Measurements from ENCODE around the gene MYO1D.
"Not testable (repeated sequence)": the region's sequence is repeated elsewhere in the genome, so short reads cannot be mapped to it uniquely, and the experiment has no call there.

MYO1D gene

DNA sequence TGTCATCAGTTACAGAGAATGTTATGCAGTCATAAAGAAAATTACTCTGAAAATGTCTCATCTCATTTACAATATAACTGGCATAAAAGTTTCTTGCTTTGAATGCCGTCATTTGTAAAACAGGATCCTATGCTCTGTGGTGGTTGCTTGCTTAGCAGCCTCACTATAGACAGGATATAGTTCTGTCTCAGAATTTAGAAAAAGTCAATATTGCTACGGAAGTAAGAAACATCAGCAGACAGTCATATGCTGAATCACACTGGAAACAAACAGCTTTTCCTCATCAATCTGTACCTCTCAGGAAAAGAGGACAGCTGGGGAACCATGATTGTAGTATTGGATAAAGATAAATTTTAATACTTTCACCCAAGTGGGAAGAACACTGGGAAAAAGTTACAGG is 105.5 kb downstream of the MYO1D start:
- no peak for DNase-seq

DNA sequence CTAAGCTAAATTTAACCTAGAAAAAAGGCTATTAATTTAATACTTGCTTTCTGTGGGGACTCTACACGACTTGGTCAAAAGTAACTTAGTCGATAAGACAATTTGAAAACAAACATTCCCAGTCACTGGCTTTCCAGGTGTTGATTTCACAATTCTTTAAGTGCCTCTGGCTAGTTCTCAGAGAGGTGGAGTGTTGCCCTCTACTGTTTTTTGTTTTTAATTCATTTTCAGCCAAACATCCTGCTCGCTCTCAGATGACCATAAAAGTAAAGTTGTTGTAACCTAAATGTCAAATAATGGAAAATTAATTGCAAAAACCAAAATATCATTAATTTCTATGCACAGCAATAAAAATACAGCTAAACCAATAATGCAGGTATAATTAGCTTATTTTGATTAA is 107.1 kb downstream of the MYO1D start:
- no peak for DNase-seq

DNA sequence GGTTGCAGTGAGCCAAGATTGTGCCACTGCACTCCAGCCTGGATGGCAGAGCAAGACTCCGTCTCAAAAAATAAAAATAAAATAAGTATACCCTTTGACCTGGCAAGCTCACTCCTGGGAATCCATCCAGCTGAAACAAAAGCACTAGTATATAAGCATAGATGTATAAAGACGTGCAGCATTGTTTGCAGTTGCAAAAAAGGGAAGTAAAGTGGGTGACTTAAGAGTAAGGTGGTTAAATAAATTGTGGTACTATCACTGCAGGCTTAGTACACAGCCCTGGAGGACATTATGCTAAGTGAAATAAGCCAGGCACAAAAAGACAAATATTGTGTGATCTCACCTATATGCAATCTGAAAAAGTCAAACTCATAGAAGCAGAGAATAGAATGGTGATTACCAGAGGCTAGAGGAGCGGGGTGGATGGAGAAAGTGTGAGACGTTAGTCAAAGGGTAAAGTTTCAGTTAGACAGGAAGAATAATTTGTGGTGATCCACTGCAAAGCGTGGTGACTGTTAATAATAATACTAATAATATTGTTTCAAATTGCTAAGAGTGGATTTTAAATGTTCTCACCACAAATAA is 113.0 kb downstream of the MYO1D start:
- DNase-seq = no peak

DNA sequence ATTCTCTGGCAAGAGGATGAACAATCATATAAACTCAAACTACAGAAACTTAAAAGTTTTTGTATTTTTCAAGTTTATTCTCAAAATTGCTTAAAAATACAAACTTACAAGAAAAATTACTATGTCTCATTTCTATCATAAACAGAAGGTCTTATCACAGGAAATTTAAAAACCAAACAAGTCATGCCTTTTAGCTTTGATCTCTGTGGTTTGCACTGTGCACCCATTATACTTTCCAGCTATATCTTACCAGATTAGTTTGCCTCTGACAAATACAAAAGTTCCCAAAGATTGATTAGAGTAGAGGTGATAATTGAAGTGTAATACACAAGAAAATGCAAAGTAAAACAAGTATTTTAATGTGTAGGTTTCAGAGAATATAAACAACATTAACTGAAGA is 117.4 kb downstream of the MYO1D start:
- DNase-seq = no peak

DNA sequence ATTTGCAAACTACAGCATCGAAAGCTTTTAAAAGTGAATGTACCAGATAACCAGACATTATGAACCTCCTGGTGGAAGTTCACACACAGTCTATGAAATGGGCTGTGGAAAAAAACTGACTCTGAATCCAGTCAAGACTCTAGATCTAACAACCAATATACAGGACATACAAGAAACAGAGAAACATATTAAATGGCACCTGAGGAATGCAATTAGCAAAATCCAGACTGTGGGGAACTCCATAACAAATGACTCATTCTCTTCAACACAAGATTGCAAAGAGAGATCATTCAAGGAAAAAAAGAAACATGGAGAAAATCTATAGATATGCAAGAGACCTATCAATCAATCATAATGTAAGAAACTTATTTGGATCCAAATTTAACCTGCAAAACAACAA is 119.0 kb downstream of the MYO1D start:
- no peak for DNase-seq

DNA sequence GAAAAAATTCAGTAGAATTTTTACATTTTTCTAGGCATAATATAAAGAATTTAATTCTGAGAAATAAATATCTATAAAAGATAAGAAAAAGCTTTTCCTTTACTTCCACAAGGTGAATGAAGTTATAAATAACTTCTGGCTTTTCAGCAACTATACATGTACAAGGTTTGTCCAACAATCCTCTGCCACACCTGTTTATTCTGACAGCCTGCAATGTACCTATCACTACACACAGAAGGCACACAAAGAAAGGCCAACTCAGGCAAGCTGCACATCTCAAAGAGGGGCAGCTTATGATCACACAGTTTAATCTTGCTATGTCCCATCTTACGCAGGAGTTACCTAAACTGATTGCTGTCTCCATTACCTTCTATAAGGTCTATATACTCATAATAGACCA is 120.2 kb downstream of the MYO1D start:
- no peak for DNase-seq

DNA sequence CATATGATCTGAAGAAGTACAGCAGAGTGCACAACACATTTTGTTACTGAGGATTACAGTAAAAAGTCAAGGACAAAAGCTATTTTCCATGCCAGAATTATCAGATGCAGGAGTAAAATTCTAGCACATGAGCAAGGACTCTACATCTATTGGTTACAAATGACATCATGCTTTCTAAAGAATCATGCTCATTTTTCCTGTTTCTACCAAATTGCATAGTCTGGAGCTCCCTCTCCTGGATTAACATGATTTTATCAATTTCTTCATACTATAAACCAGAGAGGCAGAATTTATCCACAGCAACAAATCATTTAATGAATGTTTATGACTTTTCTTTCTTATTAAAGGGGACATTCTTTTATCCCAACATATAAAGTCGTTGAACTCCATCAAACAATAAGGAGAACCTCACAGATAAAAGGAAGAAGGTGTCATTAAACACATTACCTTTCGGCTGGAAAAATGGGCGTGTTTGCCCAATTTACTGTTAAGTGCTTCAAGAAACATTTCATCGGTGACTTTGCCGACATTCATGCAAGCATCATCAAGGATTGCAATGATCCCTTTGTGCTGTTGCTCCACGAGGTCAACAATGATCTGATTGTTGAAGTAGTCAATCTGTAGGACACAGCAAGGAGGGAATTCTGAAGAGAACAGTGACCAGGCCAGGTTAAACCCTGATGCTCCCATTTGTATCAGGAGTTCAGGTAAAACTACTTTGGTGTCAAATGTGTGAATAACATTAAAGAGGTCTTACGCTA is 121.7 kb downstream of the MYO1D start:
- DNase-seq = no peak

DNA sequence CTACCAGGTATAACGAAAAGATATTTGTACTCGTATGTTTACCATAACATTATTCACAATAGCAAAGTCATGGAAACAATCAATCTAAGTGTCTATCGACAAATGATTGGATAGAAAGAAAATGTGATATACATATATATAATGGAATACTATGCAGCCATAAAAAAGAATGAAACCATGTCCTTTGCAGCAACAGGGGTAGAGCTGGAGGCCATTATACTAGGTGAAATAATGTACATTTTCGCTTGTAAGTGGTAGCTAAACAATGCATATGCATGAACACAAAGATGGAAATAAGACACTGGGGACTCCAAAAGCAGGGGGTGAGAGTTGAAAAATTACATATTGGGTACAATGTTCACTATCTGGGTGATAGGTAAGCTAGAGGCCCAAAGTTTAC is 124.0 kb downstream of the MYO1D start:
- no peak for DNase-seq

DNA sequence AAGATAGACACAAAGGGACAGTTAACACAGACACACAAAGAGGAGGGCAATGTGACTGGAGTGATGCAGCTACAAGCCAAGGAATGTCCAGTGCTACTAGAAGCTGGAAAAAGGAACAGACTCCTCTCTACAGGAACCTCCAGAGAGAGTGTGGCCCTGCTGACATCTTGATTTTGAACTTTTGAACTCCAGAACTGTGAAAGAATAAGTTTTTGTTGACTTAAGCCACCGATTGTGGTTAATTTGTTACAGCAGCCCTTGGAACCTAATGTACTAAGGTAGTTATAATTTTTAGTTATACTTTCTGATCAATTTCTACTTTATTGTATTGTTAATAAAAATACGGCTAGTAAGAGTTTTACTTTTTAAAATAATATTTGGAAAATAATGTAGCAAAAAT is 129.1 kb downstream of the MYO1D start:
- DNase-seq = no peak

DNA sequence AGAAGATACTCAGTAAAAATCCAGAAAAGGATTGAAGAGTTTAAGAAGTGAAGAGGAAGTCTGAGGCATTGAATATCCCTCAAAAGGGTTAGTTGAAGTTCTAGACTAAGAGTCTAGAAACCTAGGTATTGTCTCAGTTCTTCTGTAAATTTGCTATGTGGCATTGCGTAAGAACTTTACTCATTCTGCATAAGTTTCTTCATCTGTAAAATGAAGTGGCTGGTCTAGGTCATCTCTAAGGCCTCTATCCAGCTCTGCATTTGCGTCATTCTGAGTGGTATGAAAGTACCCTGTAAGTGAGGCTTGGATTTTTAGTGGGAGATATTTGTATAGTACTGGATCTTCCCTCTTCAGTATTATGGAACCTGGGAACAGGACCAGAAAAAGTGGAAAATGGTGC is 130.2 kb downstream of the MYO1D start:
- DNase-seq = no peak

DNA sequence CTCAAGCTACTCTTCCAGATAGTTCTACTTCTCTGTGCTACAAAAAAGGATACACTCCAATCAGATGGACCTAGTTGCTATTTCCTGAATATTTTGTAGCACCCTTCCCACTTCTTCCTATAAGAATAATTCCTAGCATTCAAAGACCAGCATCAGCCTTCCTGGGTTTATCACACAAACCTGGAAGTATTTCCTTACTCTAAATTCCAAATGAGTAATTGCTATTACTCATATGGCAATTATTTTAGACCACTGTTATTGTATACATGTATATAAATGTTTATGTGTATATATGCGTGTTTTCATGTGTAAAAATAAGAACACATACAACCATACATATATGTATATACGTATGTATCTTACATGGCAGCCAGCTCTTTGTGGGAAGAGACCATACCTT is 130.6 kb downstream of the MYO1D start:
- DNase-seq = no peak

DNA sequence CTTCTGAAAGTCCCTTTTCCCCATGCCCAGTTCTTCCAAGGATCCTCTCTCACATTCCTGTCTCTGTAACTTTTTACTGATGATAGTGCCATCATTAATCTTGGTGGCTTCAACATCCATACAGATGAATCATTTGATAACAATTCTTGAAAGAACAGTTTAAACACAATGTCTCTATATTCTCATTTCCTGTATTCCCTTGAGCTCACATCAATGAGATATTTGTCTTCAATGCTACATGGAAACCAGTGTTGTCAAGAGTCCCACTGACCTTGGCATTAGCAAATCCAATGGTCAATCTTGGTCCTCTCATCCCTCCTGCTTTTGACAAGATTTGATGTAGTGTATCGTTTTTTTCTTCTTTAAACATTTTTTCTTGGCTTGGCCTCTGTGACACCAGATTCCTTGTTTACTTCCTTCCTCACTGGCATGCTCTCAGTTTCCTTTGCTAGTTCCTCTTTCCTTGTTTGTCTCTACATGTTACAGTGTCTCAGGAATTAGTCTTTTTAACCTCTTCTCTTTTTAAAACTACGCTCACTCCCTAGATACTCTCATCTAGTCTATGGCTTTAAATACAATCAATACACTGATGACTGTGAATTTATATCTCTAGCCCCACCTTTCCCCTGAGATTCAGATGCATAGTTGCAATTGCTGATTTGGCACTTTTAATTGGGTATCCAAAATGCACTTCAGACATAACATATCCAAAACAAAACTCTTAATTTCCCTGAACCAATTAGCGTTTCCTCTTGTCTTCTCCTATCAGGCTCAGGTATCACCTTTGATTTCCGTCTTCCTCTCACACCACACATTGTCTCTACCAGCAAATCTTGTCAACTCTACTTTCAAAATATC is 134.0 kb downstream of the MYO1D start:
- no peak for DNase-seq

DNA sequence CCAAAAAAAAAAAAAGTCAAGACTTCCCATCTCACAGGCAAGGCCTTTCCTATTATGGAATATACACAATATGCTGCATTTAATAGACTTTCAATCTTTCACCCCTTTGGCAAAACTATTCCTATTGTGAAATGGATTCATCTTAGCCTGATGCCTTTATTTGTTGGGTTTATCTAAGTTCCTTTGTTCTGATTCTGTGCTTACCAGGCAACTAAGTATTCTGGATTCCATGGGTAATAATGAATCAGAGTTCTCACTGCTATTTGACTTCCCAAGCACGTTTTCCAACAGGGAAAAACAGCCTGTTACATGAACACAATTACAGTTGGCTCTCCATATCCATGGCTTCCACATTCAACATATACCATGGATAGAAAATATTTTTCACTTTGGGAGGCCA is 135.5 kb downstream of the MYO1D start:
- no peak for DNase-seq

DNA sequence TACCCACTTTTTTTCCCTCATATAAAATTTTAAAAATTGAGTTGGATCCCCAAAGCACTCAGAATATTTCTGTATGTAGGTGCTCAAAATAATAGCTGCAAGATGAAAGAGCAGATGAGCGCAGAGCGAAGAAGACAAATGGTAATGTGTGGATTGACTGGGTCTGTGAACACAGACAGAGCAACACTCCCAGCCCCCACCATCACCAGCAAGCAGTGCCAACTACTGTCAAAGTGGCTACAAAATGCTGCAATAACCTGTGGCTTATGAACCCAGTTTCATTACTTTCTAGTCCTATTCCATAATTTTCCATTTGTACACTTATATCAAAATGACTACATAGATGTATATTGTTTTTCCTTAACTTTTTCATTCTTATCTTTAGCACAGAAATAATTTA is 137.2 kb downstream of the MYO1D start:
- DNase-seq = no peak

DNA sequence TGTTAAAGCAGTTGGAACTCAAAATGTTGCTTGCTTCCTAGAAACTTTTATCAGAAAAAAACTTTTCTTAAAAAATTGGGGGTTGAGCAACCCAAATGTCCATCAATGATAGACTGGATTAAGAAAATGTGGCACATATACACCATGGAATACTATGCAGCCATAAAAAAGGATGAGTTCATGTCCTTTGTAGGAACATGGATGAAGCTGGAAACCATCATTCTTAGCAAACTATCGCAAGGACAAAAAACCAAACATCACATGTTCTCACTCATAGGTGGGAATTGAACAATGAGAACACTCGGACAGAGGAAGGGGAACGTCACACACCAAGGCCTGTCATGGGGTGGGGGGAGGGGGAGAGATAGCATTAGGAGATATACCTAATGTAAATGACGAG is 137.8 kb downstream of the MYO1D start:
- not testable (repeated sequence) for DNase-seq

DNA sequence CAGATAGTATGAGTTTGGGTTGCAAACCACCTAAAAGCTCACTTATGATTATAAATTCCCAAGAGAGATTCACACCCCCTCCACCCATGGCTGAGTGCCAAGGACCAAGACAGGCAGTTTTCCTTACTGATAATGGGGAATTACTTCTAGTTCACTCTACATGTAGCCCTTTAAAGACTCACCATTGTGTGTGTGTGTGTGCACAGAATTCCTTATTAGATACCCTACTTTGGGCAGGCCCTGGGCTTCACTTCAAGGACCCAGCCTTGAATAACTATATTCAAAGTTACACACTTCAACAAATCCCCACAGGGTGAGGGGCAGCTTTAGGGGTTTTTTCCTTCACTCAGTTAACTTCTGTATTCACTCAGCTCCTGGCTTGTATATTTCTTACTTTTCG is 143.5 kb downstream of the MYO1D start:
- DNase-seq = no peak

DNA sequence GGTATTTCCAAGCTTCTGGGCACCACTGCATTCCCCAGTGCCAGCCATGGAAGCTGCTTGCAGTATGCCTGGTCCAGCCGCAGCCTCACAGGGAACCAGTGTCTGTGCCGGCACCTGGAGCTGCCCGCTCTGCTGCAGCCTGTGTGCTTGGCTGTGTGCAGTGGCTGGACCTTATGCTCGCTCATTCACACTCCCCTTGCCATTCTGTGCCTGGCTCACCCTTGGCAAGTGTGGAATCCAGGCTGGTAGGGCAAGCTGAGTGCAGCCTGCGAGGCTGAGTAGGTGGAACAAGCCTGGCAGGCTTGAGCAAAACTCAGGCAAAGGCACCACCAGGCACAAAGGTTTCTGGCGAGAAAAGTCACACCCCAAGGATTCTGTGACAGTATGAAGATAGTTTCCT is 144.0 kb downstream of the MYO1D start:
- no peak for DNase-seq

DNA sequence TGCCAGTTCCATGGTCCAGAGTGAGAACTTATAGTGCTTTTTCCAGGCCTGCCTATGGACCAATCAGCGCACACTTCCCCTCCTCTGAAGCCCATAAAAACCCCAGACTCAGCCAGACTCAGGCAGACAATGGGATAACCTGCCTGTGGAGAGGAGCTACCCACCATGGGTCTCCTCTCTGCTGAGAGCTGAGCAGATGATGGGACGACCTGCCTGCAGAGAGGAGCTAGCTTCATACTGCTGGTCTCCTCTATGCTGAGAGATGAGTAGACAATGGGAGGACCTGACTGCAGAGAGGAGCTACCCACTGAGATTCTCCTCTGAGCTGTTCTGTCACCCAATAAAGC is 144.7 kb downstream of the MYO1D start:
- DNase-seq = no peak

DNA sequence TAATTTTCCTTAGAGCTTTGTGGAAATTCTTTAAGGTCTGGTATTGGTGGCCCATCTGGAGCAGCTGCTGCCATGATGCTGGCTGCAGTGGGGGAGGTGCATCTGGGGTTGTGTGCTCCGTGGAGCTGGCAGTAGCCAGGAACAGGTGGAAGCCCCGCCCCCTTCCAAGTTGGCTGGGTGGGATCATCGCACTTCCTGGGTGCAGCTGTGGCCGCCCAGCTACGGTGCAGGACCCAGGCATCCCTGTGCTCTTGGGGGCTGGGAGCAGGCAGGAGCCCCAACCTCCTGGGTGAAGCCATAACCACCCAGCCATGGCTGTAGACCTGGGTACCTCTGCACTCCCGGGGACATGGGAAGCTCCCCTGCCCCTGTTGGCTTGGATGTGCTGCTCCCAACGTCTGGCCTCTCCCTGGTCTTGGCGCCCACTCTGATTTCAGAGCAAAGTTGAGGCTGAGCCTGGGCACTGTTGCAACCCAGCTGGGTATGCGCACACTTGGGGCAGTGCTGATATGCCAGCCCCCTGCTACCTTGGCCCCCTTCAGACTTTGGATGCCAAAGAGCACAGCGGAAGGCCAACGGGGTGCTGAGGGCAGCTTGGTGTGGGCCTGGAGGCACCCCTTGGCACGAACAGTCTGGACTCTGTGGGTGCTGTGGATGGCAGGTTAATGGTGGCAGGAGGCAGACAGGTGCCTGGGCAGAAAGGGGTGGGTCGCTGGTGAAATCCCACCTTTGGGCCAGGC is 145.2 kb downstream of the MYO1D start:
- DNase-seq = no peak

DNA sequence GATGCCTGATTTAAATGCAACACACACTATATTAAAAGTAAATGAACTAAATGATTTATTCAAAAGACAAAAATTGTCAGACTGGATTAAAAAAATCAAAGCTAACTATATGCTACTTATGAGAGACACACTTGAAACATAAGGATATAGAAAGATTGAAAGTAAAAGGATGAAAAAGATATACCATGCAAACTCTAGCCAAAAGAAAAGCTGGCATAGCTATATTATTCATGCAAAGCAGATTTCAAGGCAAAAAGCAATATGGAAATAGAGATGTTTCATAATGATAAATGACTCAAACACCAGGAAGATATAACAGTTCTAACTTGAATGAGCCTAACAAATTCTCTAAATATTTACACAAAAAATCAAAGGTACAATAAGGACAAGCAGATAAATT is 149.2 kb downstream of the MYO1D start:
- no peak for DNase-seq

DNA sequence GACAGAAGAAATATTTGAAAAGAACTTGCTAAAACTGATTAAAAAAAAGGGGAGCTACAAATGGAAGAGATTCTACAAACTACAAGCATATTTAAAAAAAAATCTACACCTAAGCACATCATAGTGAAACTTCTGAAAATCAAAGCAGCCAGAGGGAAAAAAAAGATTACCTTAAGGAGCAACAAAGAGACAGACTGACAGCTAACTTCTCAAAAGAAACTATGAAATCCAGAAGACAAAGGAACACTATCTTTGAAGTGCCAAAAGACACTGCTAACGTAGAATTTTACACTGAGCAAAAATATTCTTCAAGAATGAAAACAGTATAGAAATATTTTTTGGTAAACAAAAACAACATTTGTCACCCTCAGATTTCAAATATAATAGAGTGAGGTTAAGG is 151.2 kb downstream of the MYO1D start:
- DNase-seq = no peak

DNA sequence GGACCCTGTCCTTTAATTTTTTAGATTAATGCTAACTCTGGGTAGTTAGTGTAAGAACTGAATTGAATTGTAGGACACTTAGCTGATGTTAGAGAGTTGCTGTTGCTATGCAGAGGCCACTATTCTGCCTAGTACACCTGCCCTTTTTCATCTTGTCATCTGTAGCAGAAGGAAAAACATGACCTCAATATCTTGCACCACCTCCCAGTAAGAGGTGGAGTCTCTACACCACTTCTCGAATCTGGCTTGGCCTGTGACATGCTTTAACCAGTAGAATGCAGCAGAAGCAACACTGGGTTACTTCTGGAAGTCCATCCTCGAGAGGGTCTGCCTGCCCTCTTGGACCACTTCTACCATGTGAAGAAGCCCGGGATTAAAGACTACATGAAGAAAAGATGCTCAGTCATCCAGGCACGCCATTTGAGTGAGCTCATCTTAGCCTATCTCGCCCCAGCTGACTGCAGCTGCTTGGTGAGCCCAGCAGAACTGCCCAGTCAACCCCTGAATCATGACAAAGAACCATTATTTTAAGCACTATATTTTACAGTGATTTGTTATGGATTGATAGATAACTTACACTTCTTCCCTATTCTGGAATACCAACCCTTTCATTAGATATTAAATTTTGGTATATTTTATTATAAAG is 153.5 kb downstream of the MYO1D start:
- no peak for DNase-seq

DNA sequence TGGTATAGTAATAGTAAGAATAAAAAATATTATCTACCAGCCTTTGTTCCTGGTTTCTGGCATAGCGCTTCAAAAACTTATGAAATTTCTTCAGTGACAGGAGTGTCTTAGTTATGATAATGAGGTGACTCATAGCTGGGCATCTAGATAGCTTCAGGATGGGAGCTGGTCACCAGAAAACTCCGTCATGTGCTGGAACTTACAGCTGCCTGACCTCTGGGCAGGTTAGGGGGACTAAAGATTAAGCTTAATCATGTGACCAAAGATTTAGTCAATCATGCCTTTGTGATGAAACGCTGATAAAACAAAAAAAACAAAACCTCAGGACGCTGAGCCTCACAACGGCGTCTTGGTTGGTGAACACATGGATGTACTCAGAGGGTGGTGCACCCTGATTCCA is 154.2 kb downstream of the MYO1D start:
- DNase-seq = no peak

Data from GOT3 (cell line).